HG02763 (cell line): ENCODE results near the gene ULK2.
"Not testable (repeated sequence)": the region's sequence is repeated elsewhere in the genome, so short reads cannot be mapped to it uniquely, and the experiment has no call there.

Experiments used
- ATAC-seq: cut with Tn5 transposase; IDR thresholded peaks from one replicate; pipeline ENCODE4 v1.9.1; 2021; ENCODE audit warnings: mild to moderate bottlenecking, moderate library complexity; ENCODE audit not compliant: unreplicated experiment

Gene ULK2

GRCh38 chr17:19868079-19868395 lies 301 bp upstream of the ULK2 start:
- no peak for ATAC-seq

GRCh38 chr17:19867079-19867328 lies 732 bp downstream of the ULK2 start:
- ATAC-seq, result no peak

- no peak for ATAC-seq
Measured at GRCh38 chr17:19865021-19865420, 2.7 kb downstream of the ULK2 start.

- not testable (repeated sequence) for ATAC-seq
Measured at GRCh38 chr17:19860647-19861177, 7.0 kb downstream of the ULK2 start.

- no peak for ATAC-seq
Measured at GRCh38 chr17:19857640-19858039, 10.1 kb downstream of the ULK2 start.

- no peak for ATAC-seq
Measured at GRCh38 chr17:19833914-19834313, 33.8 kb downstream of the ULK2 start.

- no peak for ATAC-seq
Measured at GRCh38 chr17:19830061-19830460, 37.7 kb downstream of the ULK2 start.

- ATAC-seq, result no peak
Measured at GRCh38 chr17:19812407-19812806, 55.3 kb downstream of the ULK2 start.

- no peak for ATAC-seq
Measured at GRCh38 chr17:19805006-19805405, 62.7 kb downstream of the ULK2 start.

GRCh38 chr17:19800571-19800970 lies 67.2 kb downstream of the ULK2 start:
- no peak for ATAC-seq

- no peak for ATAC-seq
Measured at GRCh38 chr17:19799796-19800195, 67.9 kb downstream of the ULK2 start.

- no peak for ATAC-seq
Measured at GRCh38 chr17:19796457-19796856, 71.3 kb downstream of the ULK2 start.

GRCh38 chr17:19791918-19792550 lies 75.7 kb downstream of the ULK2 start:
- no peak for ATAC-seq

GRCh38 chr17:19787733-19788357 lies 79.9 kb downstream of the ULK2 start:
- ATAC-seq, result no peak

- no peak for ATAC-seq
Measured at GRCh38 chr17:19785854-19786253, 81.9 kb downstream of the ULK2 start.

- ATAC-seq, result no peak
Measured at GRCh38 chr17:19781488-19782458, 86.0 kb downstream of the ULK2 start.

GRCh38 chr17:19780846-19781245 lies 86.9 kb downstream of the ULK2 start:
- no peak for ATAC-seq

- no peak for ATAC-seq
Measured at GRCh38 chr17:19773534-19773933, 94.2 kb downstream of the ULK2 start.

GRCh38 chr17:19771971-19772630 lies 95.6 kb downstream of the ULK2 start:
- no peak for ATAC-seq

- no peak for ATAC-seq
Measured at GRCh38 chr17:19770985-19771735, 96.6 kb downstream of the ULK2 start.
